Posterior cingulate gyrus (tissue), 11 donors: ENCODE data around the gene TCIRG1.

Experiments used
- DNase-seq, 10 donors: peaks; one replicate each; pipeline versions ENCODE4 v3.0.0 to v3.0.0-alpha.2; 2020 to 2021; ENCODE audit warnings: mixed read lengths in 3 of 10
- intact Hi-C: fragments of 100-400 bp; cut with DNase I; formaldehyde crosslinking; loops from one replicate; pipeline ENCODE4 v1.15.1; 2023

Gene TCIRG1

DNA sequence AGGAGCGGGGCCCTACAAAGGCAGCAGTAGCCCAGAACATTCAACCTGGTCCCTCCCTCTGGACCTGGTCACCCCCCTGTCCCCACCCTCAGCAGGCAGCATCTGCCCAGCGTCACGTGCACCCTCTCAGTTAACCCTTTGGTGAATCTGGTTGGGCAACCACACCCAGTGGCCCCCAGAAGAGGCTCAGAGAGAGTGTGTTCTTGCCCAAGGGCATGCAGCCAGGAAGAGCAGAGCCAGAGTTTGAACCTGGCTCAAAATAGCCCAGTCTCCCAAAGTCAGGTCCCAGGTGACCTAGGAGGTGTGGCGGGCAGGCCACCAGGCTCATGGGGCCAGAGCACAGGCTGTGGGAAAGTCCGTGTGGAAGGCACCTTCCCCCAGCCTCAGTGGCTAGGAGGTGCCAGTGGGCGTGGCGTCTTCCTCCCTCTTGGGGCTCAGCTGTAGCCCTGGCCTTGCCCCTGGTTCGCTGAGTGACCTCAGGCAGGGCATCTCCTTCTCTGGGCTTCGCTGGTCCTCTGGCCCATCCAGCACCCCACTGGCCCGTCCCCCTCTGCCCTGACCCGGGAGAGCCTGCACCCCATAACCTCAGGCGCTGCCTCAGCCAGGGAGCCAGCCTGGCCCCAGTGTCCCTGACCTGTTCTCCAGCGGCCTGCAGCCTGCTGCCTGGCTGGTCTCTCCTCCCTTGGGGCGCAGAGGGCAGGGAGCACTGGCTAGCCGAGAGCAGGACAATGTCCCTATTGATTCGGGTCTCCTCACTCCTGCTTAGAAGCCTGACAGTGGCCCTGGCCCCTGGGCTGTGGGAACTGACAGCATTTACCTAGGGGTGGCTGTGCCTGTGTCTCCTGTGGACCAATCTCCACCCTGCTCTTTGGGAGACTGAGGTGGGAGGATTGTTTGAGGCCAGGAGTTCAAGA, 21.7 kb upstream of the TCIRG1 start:
- peak in 3 of 10 donors; percentile 59 to 87 (median 86) for DNase-seq

GRCh38 chr11:68017980-68018729, 20.7 kb upstream of the TCIRG1 start:
- intact Hi-C loops = no loop called here

More for the DNA sequence above, 21.7 kb upstream of the TCIRG1 start:
- intact Hi-C loops = no loop called here

GRCh38 chr11:68018730-68019190, 20.1 kb upstream of the TCIRG1 start:
- intact Hi-C loops = no loop called here
- DNase-seq = no peak

More at GRCh38 chr11:68017980-68018729, 20.7 kb upstream of the TCIRG1 start:
- DNase-seq = peak in 1 of 10 donors; percentile 79

GRCh38 chr11:68019486-68019885, 19.3 kb upstream of the TCIRG1 start:
- DNase-seq = no peak
- intact Hi-C loops = no loop called here

DNA sequence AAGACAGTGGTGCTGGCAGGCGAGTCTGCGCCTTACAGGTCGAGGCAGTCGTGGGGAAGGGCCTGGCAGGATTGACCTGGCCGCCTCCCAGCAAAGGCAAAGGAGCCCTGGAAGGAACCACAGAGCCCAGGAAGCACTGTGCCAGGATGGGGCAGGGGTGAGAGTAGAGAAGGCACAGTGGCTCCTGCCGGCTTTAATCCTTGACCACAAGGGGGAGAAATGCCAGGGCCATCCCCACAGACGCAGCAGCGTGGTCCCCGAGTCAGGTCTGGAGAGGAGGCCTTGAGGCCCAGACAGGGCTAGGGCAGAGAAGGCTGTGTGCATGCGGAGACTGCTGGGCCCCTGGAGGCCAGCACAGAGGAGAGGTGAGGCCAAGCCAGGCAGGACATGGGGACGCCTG, 18.2 kb upstream of the TCIRG1 start:
- no peak for DNase-seq
- intact Hi-C loops = no loop called here

GRCh38 chr11:68021167-68021787, 17.5 kb upstream of the TCIRG1 start:
- no peak for DNase-seq
- intact Hi-C loops = no loop called here

DNA sequence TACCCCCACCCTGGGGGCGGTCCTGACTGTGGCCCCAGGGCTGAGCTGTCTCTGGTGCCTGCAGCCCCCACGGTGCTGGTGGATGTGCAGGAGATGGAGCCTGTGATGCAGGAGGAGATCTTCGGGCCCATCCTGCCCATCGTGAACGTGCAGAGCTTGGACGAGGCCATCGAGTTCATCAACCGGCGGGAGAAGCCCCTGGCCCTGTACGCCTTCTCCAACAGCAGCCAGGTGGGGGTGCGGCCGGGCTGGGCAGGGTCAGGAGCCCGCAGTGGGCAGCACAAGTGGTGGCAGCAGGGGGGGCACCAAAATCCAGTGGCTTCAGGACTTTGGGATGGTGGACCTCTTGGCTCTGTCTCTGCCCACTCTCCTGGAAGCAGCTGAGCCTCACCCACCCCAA, 16.3 kb upstream of the TCIRG1 start:
- intact Hi-C loops = no loop called here
- DNase-seq = no peak

GRCh38 chr11:68024508-68024907, 14.3 kb upstream of the TCIRG1 start:
- DNase-seq = no peak
- intact Hi-C loops = no loop called here

GRCh38 chr11:68025047-68025446, 13.8 kb upstream of the TCIRG1 start:
- DNase-seq = no peak
- intact Hi-C loops = no loop called here

DNA sequence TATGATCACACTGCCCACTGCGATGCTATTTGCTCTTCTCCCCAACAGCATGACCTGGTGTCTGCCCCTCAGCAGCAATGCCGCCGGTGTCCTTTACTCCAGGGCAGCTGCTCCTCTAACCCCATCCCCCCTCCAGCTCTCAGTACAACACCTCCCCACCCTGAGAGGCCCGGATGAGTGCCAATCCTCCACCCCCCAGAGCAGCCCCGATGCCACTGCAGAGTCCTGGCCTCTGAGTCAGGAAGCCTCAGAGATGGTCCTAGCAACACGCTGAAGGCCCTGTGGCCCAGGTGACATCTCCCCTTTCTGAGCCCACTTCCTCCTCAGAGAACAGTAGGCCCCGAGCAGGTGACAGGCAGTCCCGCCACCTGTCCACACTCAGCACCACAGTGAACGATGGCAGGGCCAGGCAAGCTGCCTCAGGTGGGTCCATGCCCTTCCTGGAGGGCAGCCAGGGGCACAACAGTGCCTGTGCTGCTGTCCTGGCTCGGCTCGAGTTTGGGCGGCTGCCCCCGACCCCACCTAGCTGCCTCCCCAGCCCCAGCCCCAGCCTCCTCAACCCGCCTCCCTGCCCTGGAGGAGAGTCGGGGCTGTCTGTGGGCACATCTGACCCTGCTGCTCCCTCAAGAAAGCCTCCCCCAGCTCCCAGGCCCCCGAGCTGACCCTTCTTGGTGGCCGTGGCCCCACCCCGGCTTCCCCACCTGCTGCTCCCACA, 12.3 kb upstream of the TCIRG1 start:
- no peak for DNase-seq
- intact Hi-C loops = no loop called here

DNA sequence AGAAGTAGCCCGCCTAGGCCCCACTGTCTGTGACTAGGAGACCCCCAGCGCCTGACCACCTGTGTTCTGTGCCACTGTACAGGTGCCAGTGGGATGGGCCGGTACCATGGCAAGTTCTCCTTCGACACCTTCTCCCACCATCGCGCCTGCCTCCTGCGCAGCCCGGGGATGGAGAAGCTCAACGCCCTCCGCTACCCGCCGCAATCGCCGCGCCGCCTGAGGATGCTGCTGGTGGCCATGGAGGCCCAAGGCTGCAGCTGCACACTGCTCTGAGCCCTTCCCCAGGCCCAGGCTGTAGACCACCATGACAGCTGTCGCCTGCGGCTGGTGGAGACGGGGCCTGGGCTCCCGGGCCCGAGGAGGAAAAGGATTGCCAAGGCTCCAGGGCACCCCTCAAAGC, 11.2 kb upstream of the TCIRG1 start:
- no peak for DNase-seq
- intact Hi-C loops = no loop called here

- intact Hi-C loops = no loop called here
- DNase-seq = no peak
These were observed 9.9 kb upstream of the TCIRG1 start for GRCh38 chr11:68028802-68029545.

DNA sequence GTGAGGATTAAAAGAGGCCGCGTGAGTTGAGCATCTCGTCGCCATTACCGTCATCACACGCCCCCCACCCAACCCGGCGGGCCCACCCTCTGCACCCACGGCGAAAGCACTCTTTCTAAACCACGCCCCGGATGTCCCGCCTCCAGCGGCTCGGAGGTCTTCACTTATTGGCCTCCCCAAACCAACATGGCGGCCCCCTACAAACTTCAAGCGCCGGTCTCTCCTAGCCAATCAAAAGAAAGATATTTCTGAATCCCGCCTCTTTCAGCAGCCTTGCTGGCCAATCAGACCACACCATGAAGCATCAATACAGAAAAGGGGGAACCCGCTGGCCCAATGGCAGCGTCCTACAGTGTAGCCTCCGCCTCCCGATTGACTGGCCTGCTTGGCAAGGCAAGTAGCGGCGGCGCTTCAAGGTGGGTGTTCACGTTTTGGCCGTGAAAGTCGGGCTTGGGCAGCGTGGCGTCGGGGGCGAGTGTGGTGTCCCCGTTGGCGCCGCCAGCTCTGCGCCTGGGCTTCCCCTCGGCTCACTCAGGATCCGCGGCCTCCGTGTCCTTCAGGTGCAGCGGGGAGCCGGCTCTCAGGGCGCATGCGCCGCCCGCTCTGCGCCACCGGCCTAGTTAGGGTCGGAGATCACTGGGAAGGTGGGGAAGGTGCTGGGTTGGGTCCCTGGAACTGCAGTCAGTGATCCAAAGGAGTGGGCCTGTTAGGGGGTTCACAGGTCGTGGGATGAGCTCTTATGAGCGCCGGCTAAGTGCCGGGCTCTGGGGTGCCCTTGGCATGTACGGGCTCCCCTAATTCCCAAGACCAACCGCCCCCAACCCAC, 8.3 kb upstream of the TCIRG1 start, which contains the start of gene NDUFS8:
Gene NDUFS8 (plus strand): TSS at position 364 of the 826 bp plus-strand sequence. CDS start 1,471 bp downstream, outside the sequence.
- intact Hi-C loops = loop anchor here (5.0 to 10.0 kb wide), 2 partner anchors 84 to 177 kb away; no protein-coding TSS in a partner anchor
- peak; percentile 90 to 99 (median 98) for DNase-seq

- intact Hi-C loops = loop anchor here (5.0 to 10.0 kb wide), 2 partner anchors 84 to 176 kb away; no protein-coding TSS in a partner anchor
- DNase-seq = no peak
These were observed 7.7 kb upstream of the TCIRG1 start for GRCh38 chr11:68031144-68031464.

GRCh38 chr11:68032003-68032402, 6.8 kb upstream of the TCIRG1 start:
- no peak for DNase-seq
- intact Hi-C loops = loop anchor here (5.0 to 10.0 kb wide), 2 partner anchors 83 to 175 kb away; no protein-coding TSS in a partner anchor

- DNase-seq = no peak
- intact Hi-C loops = loop anchor here (5.0 to 10.0 kb wide), 2 partner anchors 82 to 174 kb away; no protein-coding TSS in a partner anchor
These were observed 5.7 kb upstream of the TCIRG1 start for GRCh38 chr11:68032997-68033707.

- DNase-seq = no peak
- intact Hi-C loops = loop anchor here (5.0 to 10.0 kb wide), 2 partner anchors 81 to 174 kb away; no protein-coding TSS in a partner anchor
These were observed 5.1 kb upstream of the TCIRG1 start for GRCh38 chr11:68033708-68034045.
